Memory B cell (primary cell): ENCODE data around the gene CNDP1.

Source experiments
- ATAC-seq: fragments of 150-1000 bp; cut with Tn5 transposase; 2 replicates; pipeline ENCODE4 v1.10.0; 2021; ENCODE audit warnings: low read depth, mild to moderate bottlenecking, moderate library complexity
- DNase-seq, 2 donors: peaks; one replicate each; pipeline ENCODE4 v3.0.0; 2022; ENCODE audit warnings: low spot score in 2 of 2
- H3K27ac Mint-ChIP-seq: one replicate; pipeline ENCODE4 v1.8.0; 2022; ENCODE audit warnings: mild to moderate bottlenecking, moderate library complexity, mixed read lengths
- H3K27me3 Mint-ChIP-seq: one replicate; pipeline ENCODE4 v1.8.0; 2022; ENCODE audit warnings: mixed read lengths
- H3K36me3 Mint-ChIP-seq: one replicate; pipeline ENCODE4 v1.8.0; 2022; ENCODE audit warnings: mild to moderate bottlenecking, mixed read lengths
- H3K4me1 Mint-ChIP-seq: one replicate; pipeline ENCODE4 v1.8.0; 2022; ENCODE audit warnings: mixed read lengths
- H3K4me3 Mint-ChIP-seq: one replicate; pipeline ENCODE4 v1.8.0; 2022; ENCODE audit warnings: mild to moderate bottlenecking, moderate library complexity, mixed read lengths
- H3K9me3 Mint-ChIP-seq: one replicate; pipeline ENCODE4 v1.8.0; 2022; ENCODE audit warnings: mixed read lengths

CNDP1 gene

DNA sequence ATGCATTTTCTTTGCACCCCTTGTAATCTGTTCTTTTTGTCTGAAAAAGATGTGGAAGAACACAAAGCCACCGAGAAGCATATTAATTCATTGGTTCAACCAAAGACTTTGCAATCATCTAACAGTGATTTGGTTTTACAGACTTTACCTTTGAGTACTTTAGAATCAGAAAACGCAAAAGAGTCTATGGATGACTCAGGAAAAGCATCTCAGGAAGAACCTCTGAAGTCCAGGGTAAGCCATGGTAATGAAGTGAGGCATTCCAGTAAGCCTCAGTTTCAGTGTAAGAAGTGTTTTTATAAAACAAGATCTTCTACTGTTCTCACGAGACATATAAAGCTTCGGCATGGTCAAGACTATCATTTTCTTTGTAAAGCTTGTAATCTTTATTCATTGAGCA, 98.6 kb downstream of the CNDP1 start:
- H3K9me3 Mint-ChIP-seq = no peaks in the 10 kb centered on the region
- DNase-seq = no peak
- no peaks in the 10 kb centered on the region for H3K27me3 Mint-ChIP-seq
- H3K36me3 Mint-ChIP-seq = peaks cover 40% of the 10 kb centered on the region
- no peak overlapping the region for H3K4me3 Mint-ChIP-seq
- no peak overlapping the region for H3K27ac Mint-ChIP-seq
- peaks cover 4% of the 10 kb centered on the region for H3K4me1 Mint-ChIP-seq
- ATAC-seq = no peak

DNA sequence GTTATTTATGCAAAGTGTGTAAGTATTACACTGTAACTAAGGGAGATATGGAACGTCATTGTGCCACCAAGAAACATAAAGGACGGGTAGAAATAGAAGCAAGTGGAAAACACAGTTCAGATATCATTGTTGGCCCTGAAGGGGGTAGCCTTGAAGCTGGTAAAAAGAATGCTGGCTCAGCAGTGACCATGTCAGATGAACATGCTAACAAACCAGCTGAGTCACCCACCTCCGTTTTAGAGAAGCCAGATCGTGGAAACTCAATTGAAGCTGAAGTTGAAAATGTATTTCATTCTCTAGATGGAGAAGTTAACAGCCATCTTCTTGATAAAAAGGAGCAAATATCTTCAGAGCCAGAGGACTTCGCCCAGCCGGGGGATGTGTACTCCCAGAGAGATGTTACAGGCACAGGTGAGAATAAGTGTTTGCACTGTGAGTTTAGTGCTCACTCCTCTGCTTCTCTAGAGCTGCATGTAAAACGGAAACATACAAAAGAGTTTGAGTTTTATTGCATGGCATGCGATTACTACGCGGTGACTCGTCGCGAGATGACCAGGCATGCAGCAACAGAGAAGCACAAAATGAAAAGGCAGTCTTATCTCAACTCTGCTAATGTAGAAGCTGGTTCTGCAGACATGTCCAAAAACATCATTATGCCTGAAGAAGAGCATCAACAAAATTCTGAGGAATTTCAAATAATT, 99.5 kb downstream of the CNDP1 start:
- Mint-ChIP-seq H3K9me3 (no peaks in the 10 kb centered on the region), H3K4me3 (no peak overlapping the region), H3K36me3 (peaks cover 38% of the 10 kb centered on the region), H3K27ac (no peak overlapping the region), H3K27me3 (no peaks in the 10 kb centered on the region), H3K4me1 (peaks cover 4% of the 10 kb centered on the region)
- DNase-seq (no peak), ATAC-seq (no peak)

DNA sequence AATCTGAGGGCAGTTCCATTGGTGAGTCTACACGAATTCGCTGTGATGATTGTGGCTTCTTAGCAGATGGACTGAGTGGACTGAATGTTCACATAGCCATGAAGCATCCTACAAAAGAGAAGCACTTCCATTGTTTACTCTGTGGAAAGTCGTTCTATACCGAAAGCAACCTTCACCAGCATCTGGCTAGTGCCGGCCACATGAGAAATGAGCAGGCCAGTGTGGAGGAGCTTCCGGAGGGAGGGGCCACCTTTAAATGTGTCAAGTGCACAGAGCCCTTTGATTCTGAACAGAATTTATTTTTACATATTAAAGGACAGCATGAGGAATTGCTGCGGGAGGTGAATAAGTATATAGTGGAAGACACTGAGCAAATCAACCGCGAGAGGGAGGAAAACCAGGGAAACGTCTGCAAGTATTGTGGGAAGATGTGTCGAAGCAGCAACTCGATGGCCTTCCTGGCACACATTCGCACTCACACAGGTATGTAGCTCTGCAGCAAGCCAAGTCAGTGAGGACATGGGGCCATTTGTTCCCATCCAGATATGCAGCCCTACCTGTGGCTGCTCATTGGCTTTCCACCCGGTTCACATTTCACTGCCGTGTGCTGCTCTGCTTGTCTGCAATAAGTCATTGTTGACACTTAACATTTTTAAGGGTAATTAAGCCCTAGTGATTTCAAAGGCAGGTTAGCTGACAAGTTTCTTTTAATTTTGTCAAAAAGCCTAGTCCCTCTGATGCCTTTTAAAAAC, 101.1 kb downstream of the CNDP1 start:
- DNase-seq = no peak
- Mint-ChIP-seq H3K4me1 (peaks cover 4% of the 10 kb centered on the region), H3K27ac (no peak overlapping the region), H3K9me3 (no peaks in the 10 kb centered on the region), H3K4me3 (no peak overlapping the region), H3K27me3 (no peaks in the 10 kb centered on the region), H3K36me3 (peaks cover 38% of the 10 kb centered on the region)
- ATAC-seq = no peak
